ENCODE data around the gene ITPRID2.
"Not testable (repeated sequence)": the region's sequence is repeated elsewhere in the genome, so short reads cannot be mapped to it uniquely, and the experiment has no call there.

The ITPRID2 gene

GRCh38 chr2:181961167-181961566 lies 69.6 kb downstream of the ITPRID2 start:
- not testable (repeated sequence) for DNase-seq

- no peak for DNase-seq
Observed at GRCh38 chr2:181962142-181962541, 70.6 kb downstream of the ITPRID2 start.

DNA sequence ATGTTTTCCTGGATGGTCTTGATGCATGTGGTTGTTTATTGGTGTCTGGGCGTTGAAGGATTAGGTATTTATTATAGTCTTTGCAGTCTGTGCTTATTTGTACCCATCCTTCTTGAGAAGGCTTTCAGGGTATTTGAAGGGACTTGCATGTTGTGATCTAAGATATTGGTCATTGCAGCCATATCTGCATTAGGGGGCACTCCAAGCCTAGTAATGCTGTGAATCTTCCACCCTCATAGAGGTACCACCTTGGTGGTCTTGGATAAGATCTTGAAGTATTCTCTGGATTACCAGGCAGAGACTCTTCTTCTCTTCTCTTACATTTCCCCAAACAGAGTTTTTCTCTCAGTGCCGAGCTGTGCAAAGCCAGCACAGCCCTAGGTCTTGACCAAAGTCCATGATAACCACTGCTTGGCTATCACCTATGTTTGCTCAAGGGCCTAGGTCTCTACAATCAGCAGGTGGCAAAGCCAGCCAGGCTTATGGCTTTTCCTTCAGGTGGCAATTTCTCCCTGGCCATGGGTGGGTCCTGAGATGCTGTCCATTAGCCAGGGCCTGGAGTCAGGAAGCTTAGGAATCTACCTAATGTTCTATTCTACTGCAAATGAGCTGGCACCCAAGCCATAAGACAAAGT lies 78.7 kb downstream of the ITPRID2 start:
- DNase-seq = no peak

GRCh38 chr2:181971032-181971431 lies 79.5 kb downstream of the ITPRID2 start:
- no peak for DNase-seq

- no peak for DNase-seq
Observed at GRCh38 chr2:181972431-181973170, 81.1 kb downstream of the ITPRID2 start.

DNA sequence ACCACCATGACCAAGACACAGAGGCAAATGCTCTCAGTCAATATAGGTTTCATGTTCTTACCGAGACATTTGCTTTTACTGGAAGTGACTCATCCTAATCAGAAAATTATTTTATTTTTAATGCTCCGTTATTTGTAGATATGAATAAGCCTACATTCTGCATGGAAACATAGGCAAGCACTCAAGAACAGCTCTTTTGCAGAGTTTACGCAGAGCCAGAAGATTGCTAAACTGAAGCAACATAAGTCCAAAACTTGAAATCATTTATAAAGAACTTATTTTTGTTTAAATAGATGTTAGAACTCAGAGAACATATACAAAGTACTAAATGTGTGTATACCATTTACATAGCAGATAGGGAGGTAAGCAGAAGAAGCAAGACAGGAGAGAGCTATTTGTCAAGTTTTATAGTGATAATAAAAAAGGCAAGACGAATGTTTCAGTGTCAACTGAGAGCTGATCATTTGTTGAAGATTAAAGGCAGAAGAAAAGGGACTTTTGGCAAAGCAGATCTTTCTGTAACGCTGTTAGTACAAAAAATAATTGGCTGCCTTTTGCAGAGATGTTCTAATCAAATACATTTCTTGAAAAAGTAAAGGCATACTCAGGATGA lies 81.7 kb downstream of the ITPRID2 start:
- no peak for DNase-seq

DNA sequence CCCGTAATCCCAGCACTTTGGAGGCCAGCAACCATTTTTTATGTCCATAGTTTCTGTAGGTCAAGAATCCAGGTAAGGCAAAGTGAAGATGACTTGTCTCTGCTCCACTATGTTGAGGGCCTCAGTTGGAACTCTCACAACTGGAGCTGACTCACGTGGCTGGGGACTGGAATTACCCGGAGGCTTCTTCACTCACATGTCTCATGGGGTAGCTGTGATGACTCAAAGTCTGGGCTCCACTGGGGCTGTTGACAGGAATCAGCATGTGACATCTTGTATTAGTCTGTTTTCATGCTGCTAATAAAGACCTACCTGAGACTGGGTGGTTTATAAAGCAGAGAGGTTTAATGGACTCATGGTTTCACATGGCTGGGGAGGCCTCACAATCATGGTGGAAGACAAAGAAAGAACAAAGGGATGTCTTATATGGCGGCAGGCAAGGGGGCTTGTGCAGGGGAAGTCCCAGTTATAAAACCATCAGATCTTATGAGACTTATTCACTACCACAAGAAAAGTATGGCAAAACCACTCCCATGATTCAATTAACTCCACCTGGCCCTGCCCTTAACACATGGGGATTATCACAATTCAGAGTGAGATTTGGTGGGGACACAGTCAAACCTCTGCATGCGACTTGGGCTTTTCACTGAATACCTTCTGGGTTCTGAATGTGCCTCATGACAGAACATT lies 86.3 kb downstream of the ITPRID2 start:
- peak; percentile 69 for DNase-seq

GRCh38 chr2:181978351-181979150 lies 87.0 kb downstream of the ITPRID2 start:
- no peak for DNase-seq

Measured in fibroblast of skin of back (primary cell).